HepG2 (cell line): Measurements from ENCODE around the gene HTRA2. TPM values are rescaled to one million over a fixed set of nuclear protein-coding genes. Genes with fewer than 3 reads are reported as not detected.

ENCODE experiments used
- AHR ChIP-seq: IDR thresholded peaks from 2 replicates; pipeline ENCODE4 v1.6.1; 2018; ENCODE audit warnings: missing genetic modification reagents, missing compliant biosample characterization
- ATM ChIP-seq: fragments of 450-650 bp; IDR thresholded peaks from 2 replicates; pipeline ENCODE4 v1.7.1; 2017; ENCODE audit warnings: mild to moderate bottlenecking, borderline replicate concordance
- CEBPG ChIP-seq: IDR thresholded peaks from 2 replicates; pipeline ENCODE4 v1.6.1; 2016
- FOXK1 ChIP-seq: sonication (generic); formaldehyde crosslinking; IDR thresholded peaks from 2 replicates; pipeline ENCODE4 v1.4.0; 2020; ENCODE audit warnings: low read depth, missing genetic modification reagents, borderline replicate concordance
- HDAC2 ChIP-seq: sonication (generic); formaldehyde crosslinking; IDR thresholded peaks from 2 replicates; pipeline ENCODE4 v1.4.0; 2020; ENCODE audit warnings: missing genetic modification reagents
- HNF1A ChIP-seq, 2 experiments: sonication (generic) in 1 of 2; formaldehyde crosslinking in 1 of 2; IDR thresholded peaks; 2 replicates each; pipeline versions ENCODE4 v1.4.0 to v1.6.1; 2016 to 2020; ENCODE audit warnings: borderline replicate concordance in 1 of 2, low read depth in 1 of 2, mild to moderate bottlenecking in 1 of 2, missing genetic modification reagents in 1 of 2
- KAT7 ChIP-seq: IDR thresholded peaks from 2 replicates; pipeline ENCODE4 v1.6.1; 2018; ENCODE audit warnings: borderline replicate concordance, missing compliant biosample characterization
- NFIB ChIP-seq: sonication (generic); formaldehyde crosslinking; IDR thresholded peaks from 2 replicates; pipeline ENCODE4 v1.9.0; 2021; ENCODE audit warnings: missing genetic modification reagents, mild to moderate bottlenecking, borderline replicate concordance
- NFKB2 ChIP-seq: sonication (generic); formaldehyde crosslinking; IDR thresholded peaks from 2 replicates; pipeline ENCODE4 v1.4.0; 2020; ENCODE audit warnings: missing genetic modification reagents, borderline replicate concordance
- PPARG ChIP-seq: conservative IDR thresholded peaks from 2 replicates; pipeline ENCODE4 v1.6.1; 2016; ENCODE audit warnings: missing biosample characterization, missing genetic modification reagents
- TAF15 ChIP-seq: fragments of 200-400 bp; formaldehyde crosslinking; IDR thresholded peaks from one replicate; pipeline ENCODE4 v1.6.1; 2018; ENCODE audit warnings: mild to moderate bottlenecking, low read depth, low read length; ENCODE audit not compliant: poor library complexity, severe bottlenecking
- TBX3 ChIP-seq: fragments of 450-650 bp; IDR thresholded peaks from 2 replicates; pipeline ENCODE4 v1.6.1; 2017; ENCODE audit warnings: antibody characterized with exemption, mild to moderate bottlenecking, inconsistent platforms, borderline replicate concordance
- TERF1 ChIP-seq: sonication (generic); formaldehyde crosslinking; IDR thresholded peaks from 2 replicates; pipeline ENCODE4 v1.8.0; 2022; ENCODE audit warnings: mild to moderate bottlenecking, missing genetic modification reagents, moderate library complexity
- ZBTB21 ChIP-seq: sonication (generic); formaldehyde crosslinking; IDR thresholded peaks from 2 replicates; pipeline ENCODE4 v1.4.0; 2020; ENCODE audit warnings: missing genetic modification reagents
- ZNF136 ChIP-seq: sonication (generic); formaldehyde crosslinking; IDR thresholded peaks from 2 replicates; pipeline ENCODE4 v1.8.1; 2022; ENCODE audit warnings: low read depth, mild to moderate bottlenecking, moderate library complexity, missing genetic modification reagents
- ZNF33B ChIP-seq: sonication (generic); formaldehyde crosslinking; IDR thresholded peaks from 2 replicates; pipeline ENCODE4 v1.5.1; 2020; ENCODE audit warnings: mild to moderate bottlenecking, missing genetic modification reagents
- ZNF773 ChIP-seq: sonication (generic); formaldehyde crosslinking; IDR thresholded peaks from 2 replicates; pipeline ENCODE4 v1.4.0; 2020; ENCODE audit warnings: missing genetic modification reagents, borderline replicate concordance
- ZNF782 ChIP-seq: sonication (generic); formaldehyde crosslinking; IDR thresholded peaks from 2 replicates; pipeline ENCODE4 v1.4.0; 2020; ENCODE audit warnings: missing genetic modification reagents, mild to moderate bottlenecking, borderline replicate concordance
- ZNF839 ChIP-seq: sonication (generic); formaldehyde crosslinking; IDR thresholded peaks from 2 replicates; pipeline ENCODE4 v1.4.0; 2020; ENCODE audit warnings: missing genetic modification reagents, mild to moderate bottlenecking, borderline replicate concordance
- polyA plus RNA-seq, 8 experiments: library from polyadenylated mRNA; depleted of rRNA in 3 of 8; stranded (reverse) in 7 of 8; unstranded in 1 of 8; fragments of >200 nt; fragmentation: Illumina TruSeq in 4 of 8; extraction: Trizol in 4 of 8; gene quantifications; 2 replicates each; pipeline versions ENCODE4 v1.2.1 to v1.2.3, GENCODE V29; 2011 to 2016; ENCODE audit warnings: low read depth in 4 of 8, missing spikeins in 1 of 8, mixed read lengths in 1 of 8; ENCODE audit not compliant: insufficient read depth in 1 of 8
- total RNA-seq, 5 experiments: library from RNA; depleted of rRNA; stranded (reverse); fragments of >200 nt; fragmentation: Illumina TruSeq; extraction: Trizol; gene quantifications; 2 replicates each; pipeline ENCODE4 v1.2.3, GENCODE V29; 2016; ENCODE audit warnings: low read depth in 1 of 5
- TF ChIP-seq, protein P1 (sequence below): sonication (generic); IDR thresholded peaks from 2 replicates; pipeline ENCODE4 v1.6.1; 2016; ENCODE audit warnings: low read depth, borderline replicate concordance
- TF ChIP-seq, protein P2 (sequence below): sonication (generic); formaldehyde crosslinking; IDR thresholded peaks from 2 replicates; pipeline ENCODE4 v1.4.0; 2020; ENCODE audit warnings: mild to moderate bottlenecking, missing genetic modification reagents, borderline replicate concordance

HTRA2 gene
- total and polyA plus RNA-seq, 2 of the 13 experiments (the other 11 are each of a cell fraction or from before 2014, with no cell fraction given), result 47.7 to 50.3 TPM

GRCh38 chr2:74496997-74497776 is 32.5 kb upstream of the HTRA2 start (continued):
- peak; percentile 65; the same call in 1 of the 2 replicates for TF ChIP-seq HNF1A (IDR thresholded peaks at IDR 0.05; ENCODE audit: low read depth)
- TF ChIP-seq HNF1A (CRISPR knock-in tag; IDR thresholded peaks at IDR 0.05; ENCODE audit: borderline replicate concordance), result peak; percentile 66
- TF ChIP-seq TAF15, result peak; percentile 0
- TF ChIP-seq ZBTB21 (CRISPR knock-in tag), result 0 out of 2 replicates have a peak, but pooled peaks have one; percentile 24
- no peak for TF ChIP-seq AHR
- 0 out of 2 replicates have a peak, but pooled peaks have one; percentile 37 for TF ChIP-seq HDAC2 (CRISPR knock-in tag)
- no peak for TF ChIP-seq NFKB2 (CRISPR knock-in tag)
- peak; percentile 45; the same call in 1 of the 2 replicates for TF ChIP-seq ZNF782 (CRISPR knock-in tag)
- 0 out of 2 replicates have a peak, but pooled peaks have one; percentile 35 for TF ChIP-seq KAT7 (CRISPR knock-in tag)
- TF ChIP-seq, protein P1, sequence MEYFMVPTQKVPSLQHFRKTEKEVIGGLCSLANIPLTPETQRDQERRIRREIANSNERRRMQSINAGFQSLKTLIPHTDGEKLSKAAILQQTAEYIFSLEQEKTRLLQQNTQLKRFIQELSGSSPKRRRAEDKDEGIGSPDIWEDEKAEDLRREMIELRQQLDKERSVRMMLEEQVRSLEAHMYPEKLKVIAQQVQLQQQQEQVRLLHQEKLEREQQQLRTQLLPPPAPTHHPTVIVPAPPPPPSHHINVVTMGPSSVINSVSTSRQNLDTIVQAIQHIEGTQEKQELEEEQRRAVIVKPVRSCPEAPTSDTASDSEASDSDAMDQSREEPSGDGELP, result peak; percentile 20; the same call in 1 of the 2 replicates
- TF ChIP-seq ZNF839 (CRISPR knock-in tag), result no peak
- TF ChIP-seq PPARG (CRISPR knock-in tag), result peak; percentile 75
- TF ChIP-seq NFIB (CRISPR knock-in tag), result peak; percentile 94
- no peak; the same call in 1 of the 2 replicates for TF ChIP-seq ZNF136 (CRISPR knock-in tag)
- TF ChIP-seq, protein P2, sequence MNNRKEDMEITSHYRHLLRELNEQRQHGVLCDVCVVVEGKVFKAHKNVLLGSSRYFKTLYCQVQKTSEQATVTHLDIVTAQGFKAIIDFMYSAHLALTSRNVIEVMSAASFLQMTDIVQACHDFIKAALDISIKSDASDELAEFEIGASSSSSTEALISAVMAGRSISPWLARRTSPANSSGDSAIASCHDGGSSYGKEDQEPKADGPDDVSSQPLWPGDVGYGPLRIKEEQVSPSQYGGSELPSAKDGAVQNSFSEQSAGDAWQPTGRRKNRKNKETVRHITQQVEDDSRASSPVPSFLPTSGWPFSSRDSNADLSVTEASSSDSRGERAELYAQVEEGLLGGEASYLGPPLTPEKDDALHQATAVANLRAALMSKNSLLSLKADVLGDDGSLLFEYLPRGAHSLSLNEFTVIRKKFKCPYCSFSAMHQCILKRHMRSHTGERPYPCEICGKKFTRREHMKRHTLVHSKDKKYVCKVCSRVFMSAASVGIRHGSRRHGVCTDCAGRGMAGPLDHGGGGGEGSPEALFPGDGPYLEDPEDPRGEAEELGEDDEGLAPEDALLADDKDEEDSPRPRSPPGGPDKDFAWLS (CRISPR knock-in tag), result 0 out of 2 replicates have a peak, but pooled peaks have one; percentile 60
- no peak for TF ChIP-seq ZNF33B (CRISPR knock-in tag)
- TF ChIP-seq FOXK1, result peak; percentile 25; the same call in 1 of the 2 replicates
- no peak for TF ChIP-seq TERF1 (CRISPR knock-in tag)
- peak; percentile 60 for TF ChIP-seq CEBPG
- TF ChIP-seq ZNF773, result no peak
- no peak for TF ChIP-seq ATM
- TF ChIP-seq TBX3, result no peak
